Muscle layer of duodenum (tissue), 2 donors: Measurements from ENCODE around the gene NOS1AP.

Experiments used
- H3K27ac ChIP-seq: one replicate; pipeline ENCODE4 v1.7.0; 2013; ENCODE audit warnings: mild to moderate bottlenecking, low read length
- H3K27me3 ChIP-seq: one replicate; pipeline ENCODE4 v1.7.0; 2013; ENCODE audit warnings: low read depth, mild to moderate bottlenecking, control low read depth, low read length
- H3K36me3 ChIP-seq, 2 donors: one replicate each; pipeline ENCODE4 v1.7.0; 2013; ENCODE audit warnings: low read length in 2 of 2, control low read depth in 1 of 2, mild to moderate bottlenecking in 1 of 2; ENCODE audit not compliant: insufficient read depth in 2 of 2, control insufficient read depth in 1 of 2
- H3K4me1 ChIP-seq, 2 donors: one replicate each; pipeline ENCODE4 v1.7.0; 2013; ENCODE audit warnings: low read length in 2 of 2, mild to moderate bottlenecking in 2 of 2, control low read depth in 1 of 2, moderate library complexity in 1 of 2; ENCODE audit not compliant: insufficient read depth in 2 of 2, control insufficient read depth in 1 of 2
- H3K4me3 ChIP-seq, 2 donors: one replicate each; pipeline ENCODE4 v1.7.0; 2013; ENCODE audit warnings: low read length in 2 of 2, low read depth in 1 of 2, mild to moderate bottlenecking in 1 of 2
- H3K9me3 ChIP-seq, 2 donors: one replicate each; pipeline ENCODE4 v1.7.0; 2013; ENCODE audit warnings: low read length in 2 of 2, control low read depth in 1 of 2, mild to moderate bottlenecking in 1 of 2; ENCODE audit not compliant: control insufficient read depth in 1 of 2
- donor health status: healthy.

Gene NOS1AP

GRCh38 chr1:162223488-162223887, 154.0 kb downstream of the NOS1AP start:
- no peaks in the 10 kb centered on the region for H3K27me3 ChIP-seq
- no peaks in the 10 kb centered on the region for H3K36me3 ChIP-seq
- peaks cover 0 to 10% of the 10 kb centered on the region in 2 donors for H3K4me1 ChIP-seq
- no peak overlapping the region for H3K4me3 ChIP-seq
- no peak overlapping the region for H3K27ac ChIP-seq
- H3K9me3 ChIP-seq: no peaks in the 10 kb centered on the region

GRCh38 chr1:162224267-162224666, 154.8 kb downstream of the NOS1AP start:
- Histone ChIP-seq H3K27me3 (no peaks in the 10 kb centered on the region), H3K27ac (no peak overlapping the region), H3K4me1 (peaks cover 0 to 2% of the 10 kb centered on the region in 2 donors), H3K9me3 (no peaks in the 10 kb centered on the region), H3K36me3 (no peaks in the 10 kb centered on the region), H3K4me3 (no peak overlapping the region)

GRCh38 chr1:162228586-162228985, 159.1 kb downstream of the NOS1AP start:
- no peaks in the 10 kb centered on the region for H3K36me3 ChIP-seq
- H3K27me3 ChIP-seq: no peaks in the 10 kb centered on the region
- H3K4me3 ChIP-seq: no peak overlapping the region
- H3K27ac ChIP-seq: no peak overlapping the region
- no peaks in the 10 kb centered on the region for H3K4me1 ChIP-seq
- H3K9me3 ChIP-seq: no peaks in the 10 kb centered on the region

DNA sequence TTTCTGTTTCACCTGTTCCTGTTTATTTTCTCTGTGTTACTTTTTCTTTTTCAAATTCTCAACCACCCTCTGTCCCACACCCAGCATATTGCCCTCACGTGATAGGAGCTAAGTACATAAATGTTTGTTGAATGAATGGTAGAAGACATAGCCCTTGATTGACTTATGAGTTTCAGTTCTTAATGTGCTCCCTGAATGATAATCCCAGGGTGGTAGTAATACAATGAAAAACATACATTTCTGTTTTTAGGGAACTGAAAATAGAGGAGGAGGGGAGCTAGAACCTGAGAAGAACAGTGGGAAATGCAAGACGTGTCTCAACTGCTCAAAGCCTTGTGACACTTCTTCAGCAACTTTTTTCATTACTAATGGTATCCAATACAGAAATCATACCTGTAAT, 160.1 kb downstream of the NOS1AP start:
- Histone ChIP-seq H3K9me3 (no peaks in the 10 kb centered on the region), H3K27ac (no peak overlapping the region), H3K27me3 (no peaks in the 10 kb centered on the region), H3K36me3 (no peaks in the 10 kb centered on the region), H3K4me1 (no peaks in the 10 kb centered on the region), H3K4me3 (no peak overlapping the region)

GRCh38 chr1:162230096-162230495, 160.6 kb downstream of the NOS1AP start:
- Histone ChIP-seq H3K27me3 (no peaks in the 10 kb centered on the region), H3K4me1 (no peaks in the 10 kb centered on the region)

GRCh38 chr1:162230517-162230916, 161.0 kb downstream of the NOS1AP start:
- Histone ChIP-seq H3K4me1 (no peaks in the 10 kb centered on the region), H3K27ac (no peak overlapping the region), H3K9me3 (no peaks in the 10 kb centered on the region), H3K36me3 (no peaks in the 10 kb centered on the region), H3K27me3 (no peaks in the 10 kb centered on the region), H3K4me3 (no peak overlapping the region)

More at GRCh38 chr1:162230096-162230495, 160.6 kb downstream of the NOS1AP start:
- Histone ChIP-seq H3K36me3 (no peaks in the 10 kb centered on the region), H3K27ac (no peak overlapping the region), H3K4me3 (no peak overlapping the region), H3K9me3 (no peaks in the 10 kb centered on the region)

DNA sequence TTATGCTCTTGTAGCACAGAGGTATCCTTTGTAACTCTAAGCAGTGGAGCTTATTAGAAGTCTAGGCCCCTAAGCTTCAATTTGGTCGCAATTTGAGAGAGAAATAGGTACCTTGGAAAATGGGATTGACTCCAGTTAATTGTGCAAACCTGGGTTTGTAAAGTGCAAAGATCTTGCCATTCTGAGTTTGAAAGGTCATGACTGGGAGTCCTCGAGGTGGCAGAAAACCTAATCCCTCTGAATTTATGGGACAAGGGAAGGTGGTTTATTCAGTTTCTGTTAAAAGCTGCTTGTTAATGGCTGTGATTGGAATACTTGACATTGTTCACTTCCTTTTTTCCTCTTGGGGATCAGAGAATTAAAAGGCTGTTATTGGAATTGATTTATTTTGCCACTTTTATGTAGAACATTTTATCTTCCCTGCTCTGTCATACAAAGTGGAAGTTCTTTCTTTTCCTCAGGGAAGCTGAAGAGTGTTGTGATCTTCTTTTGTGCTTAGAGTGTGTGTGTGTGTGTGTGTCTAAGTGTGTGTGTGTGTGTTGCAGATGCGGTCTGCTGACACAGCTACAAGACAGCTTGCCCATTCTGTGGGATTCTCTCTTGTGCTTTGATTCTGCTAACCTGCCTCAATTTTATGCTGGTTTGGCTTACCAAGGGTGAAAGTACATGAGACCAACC, 162.7 kb downstream of the NOS1AP start:
- Histone ChIP-seq H3K36me3 (no peaks in the 10 kb centered on the region), H3K27me3 (no peaks in the 10 kb centered on the region), H3K4me1 (no peaks in the 10 kb centered on the region), H3K9me3 (no peaks in the 10 kb centered on the region), H3K27ac (no peak overlapping the region), H3K4me3 (no peak overlapping the region)

DNA sequence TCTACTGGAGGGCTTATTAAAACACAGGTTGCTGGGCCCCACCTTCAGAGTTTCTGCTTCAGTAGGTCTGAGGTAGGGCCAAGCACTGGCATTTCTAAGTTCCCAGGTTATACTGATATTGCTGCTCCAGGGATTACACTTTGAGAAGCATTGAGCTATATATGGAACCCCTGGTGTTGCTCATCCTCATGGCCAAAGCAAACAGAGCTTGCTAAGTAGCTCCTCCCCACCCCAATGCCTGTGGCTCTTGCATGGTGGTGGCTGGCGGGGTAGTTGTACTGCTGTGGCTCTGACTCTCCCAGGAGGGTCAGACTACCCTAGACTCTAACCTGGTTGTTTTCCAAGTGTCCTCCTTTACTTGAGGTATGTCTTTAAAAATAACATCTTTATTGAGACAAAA, 163.6 kb downstream of the NOS1AP start:
- Histone ChIP-seq H3K27ac (no peak overlapping the region), H3K27me3 (no peaks in the 10 kb centered on the region), H3K36me3 (no peaks in the 10 kb centered on the region), H3K4me3 (no peak overlapping the region), H3K4me1 (no peaks in the 10 kb centered on the region), H3K9me3 (no peaks in the 10 kb centered on the region)

GRCh38 chr1:162233937-162234336, 164.4 kb downstream of the NOS1AP start:
- Histone ChIP-seq H3K4me3 (no peak overlapping the region), H3K27me3 (no peaks in the 10 kb centered on the region), H3K36me3 (no peaks in the 10 kb centered on the region), H3K9me3 (no peaks in the 10 kb centered on the region), H3K4me1 (no peaks in the 10 kb centered on the region), H3K27ac (no peak overlapping the region)

DNA sequence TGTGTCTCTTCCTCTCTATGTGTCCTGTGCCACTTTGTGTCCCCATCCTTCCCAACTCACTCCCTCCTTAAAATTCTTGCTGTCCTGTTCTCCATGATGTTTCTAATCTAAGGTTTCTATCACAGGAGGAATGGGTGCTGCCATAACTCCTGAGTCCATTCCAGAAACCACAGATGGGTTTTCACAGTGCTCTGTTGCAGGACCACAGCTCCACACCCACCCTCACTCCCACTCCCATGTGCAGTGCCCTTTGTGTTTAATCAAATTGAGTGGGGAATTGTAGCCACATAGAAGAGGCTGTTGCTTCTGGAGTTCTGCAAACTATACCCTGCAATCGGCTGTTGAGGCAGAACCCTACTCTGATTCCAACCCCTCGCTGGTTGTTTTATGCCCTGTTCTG, 165.1 kb downstream of the NOS1AP start:
- no peaks in the 10 kb centered on the region for H3K9me3 ChIP-seq
- H3K27ac ChIP-seq: no peak overlapping the region
- H3K4me1 ChIP-seq: no peaks in the 10 kb centered on the region
- no peak overlapping the region for H3K4me3 ChIP-seq
- no peaks in the 10 kb centered on the region for H3K36me3 ChIP-seq
- H3K27me3 ChIP-seq: no peaks in the 10 kb centered on the region

DNA sequence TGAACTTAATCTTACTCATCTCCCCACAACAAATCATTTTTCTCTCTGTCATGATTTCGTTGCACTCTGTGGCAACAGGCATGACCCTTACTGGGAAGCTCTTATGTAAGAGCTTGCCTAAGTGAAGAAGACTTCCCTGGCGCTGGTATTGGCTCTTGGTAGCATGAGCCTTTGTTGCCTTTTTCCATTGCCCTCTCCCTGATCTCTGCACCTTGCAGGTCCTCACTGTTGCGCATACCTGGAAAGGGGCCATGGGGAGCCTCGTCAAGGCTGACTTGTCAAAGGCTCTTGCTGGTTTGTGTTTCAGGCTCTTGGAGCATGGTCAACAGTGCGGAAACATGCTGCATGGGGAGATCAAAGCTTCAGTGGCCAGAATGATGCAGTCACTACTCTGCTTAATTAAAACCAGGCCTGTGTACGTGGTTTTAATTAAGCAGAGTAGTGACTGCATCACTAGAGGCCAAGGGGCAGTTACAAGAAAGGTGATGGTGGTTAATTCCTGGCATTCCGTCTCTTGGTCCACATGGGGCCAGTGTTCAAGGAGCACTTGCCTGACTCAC, 165.8 kb downstream of the NOS1AP start:
- Histone ChIP-seq H3K9me3 (no peaks in the 10 kb centered on the region), H3K27me3 (no peaks in the 10 kb centered on the region), H3K4me3 (no peak overlapping the region), H3K4me1 (no peaks in the 10 kb centered on the region), H3K36me3 (no peaks in the 10 kb centered on the region), H3K27ac (no peak overlapping the region)

DNA sequence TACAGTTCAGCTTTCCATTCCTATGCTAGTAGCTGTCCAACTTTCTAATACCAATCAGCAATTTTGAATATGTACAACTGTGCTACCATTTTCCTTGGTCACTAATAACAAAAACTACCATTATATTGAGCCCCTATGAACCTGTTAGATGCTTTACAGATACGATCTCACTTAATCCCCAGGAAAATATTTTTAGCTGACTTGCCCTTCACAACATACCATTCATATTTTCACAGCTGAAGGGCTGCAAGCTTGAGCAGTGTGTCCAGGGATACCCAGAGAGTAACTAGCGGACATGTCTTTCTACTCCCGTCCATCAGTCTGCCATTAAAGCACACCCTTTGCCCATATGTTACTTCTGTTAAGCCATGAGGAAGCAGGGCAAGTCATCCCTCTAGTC, 166.7 kb downstream of the NOS1AP start:
- Histone ChIP-seq H3K27me3 (no peaks in the 10 kb centered on the region), H3K9me3 (no peaks in the 10 kb centered on the region), H3K36me3 (no peaks in the 10 kb centered on the region), H3K4me3 (no peak overlapping the region), H3K27ac (no peak overlapping the region), H3K4me1 (no peaks in the 10 kb centered on the region)
